GM19395 (cell line): ENCODE measurements around the gene PTPRQ.

Experiments used
- ATAC-seq: cut with Tn5 transposase; IDR thresholded peaks from one replicate; pipeline ENCODE4 v1.9.1; 2021; ENCODE audit warnings: mild to moderate bottlenecking, moderate library complexity; ENCODE audit not compliant: unreplicated experiment

PTPRQ gene

GRCh38 chr12:80698256-80698655 is 254.2 kb downstream of the PTPRQ start:
- ATAC-seq = no peak

DNA sequence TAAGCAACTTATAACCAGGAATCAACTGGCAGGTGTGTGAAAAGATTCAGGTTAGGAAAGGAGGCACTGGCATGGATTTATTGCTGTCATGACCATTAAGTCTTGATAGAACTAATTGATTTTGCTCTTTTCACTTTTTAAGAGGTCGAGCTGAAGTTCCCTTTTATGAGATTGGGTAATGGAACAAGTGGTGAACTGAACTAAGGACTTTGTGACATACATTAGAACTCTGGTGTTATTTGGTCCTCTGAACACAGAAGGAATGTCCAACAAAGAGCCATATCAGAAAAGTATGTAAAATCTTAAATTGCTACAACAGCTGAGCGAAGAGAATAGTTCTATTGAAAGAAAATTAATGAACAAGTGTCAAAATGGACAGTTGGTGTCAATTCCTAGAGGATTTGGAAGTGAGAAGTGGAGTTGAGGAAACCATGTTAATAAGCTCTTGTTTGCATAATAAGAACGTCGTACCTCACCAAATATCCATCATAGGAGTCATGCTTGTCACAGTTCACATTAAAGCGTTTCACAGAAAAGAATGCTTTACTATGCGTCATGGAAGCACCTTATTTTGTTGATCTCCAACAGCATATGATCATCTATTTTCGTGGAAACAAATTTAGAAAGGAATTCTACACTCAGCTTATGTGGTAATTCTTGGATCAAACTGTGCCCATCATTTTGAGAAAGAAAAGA is 255.0 kb downstream of the PTPRQ start:
- no peak for ATAC-seq

DNA sequence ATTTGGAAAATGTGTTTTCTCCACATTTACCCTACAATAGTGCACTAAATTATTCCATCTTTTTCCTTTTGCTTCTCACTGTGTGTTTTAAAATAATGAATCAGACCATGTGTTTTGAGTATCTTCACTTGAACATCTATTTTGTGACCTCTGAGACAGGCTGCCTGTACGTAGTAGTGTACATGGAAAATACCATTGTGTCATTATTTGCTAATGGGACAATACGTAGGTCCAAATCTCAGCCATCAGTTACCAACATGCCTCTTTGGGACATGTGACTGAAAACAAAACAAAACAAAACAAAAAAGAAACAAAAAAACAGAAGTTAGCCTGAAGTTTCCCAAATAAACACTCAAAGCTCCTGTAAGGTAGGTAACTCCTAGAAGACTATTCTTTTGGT is 256.3 kb downstream of the PTPRQ start:
- no peak for ATAC-seq

DNA sequence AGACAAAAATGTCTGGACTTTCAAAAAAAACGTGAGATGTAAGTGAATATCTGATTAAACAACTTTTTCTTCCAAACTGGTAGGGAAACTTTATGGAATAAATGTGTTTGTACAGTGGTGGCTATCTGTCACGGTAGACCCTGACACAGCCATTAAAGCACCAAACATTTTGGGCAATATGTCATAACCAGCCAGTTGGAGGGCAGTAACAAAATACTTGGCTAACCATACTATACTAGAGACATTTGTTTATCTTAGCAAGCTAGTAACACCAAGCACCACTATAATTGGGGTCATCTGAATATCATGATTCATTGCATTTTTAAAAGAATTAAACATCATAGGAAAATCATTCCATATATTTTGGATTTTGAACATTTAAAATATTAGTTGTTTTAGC is 257.4 kb downstream of the PTPRQ start:
- no peak for ATAC-seq

- peak; percentile 91 for ATAC-seq
These were observed 259.1 kb downstream of the PTPRQ start for GRCh38 chr12:80702889-80703805.

DNA sequence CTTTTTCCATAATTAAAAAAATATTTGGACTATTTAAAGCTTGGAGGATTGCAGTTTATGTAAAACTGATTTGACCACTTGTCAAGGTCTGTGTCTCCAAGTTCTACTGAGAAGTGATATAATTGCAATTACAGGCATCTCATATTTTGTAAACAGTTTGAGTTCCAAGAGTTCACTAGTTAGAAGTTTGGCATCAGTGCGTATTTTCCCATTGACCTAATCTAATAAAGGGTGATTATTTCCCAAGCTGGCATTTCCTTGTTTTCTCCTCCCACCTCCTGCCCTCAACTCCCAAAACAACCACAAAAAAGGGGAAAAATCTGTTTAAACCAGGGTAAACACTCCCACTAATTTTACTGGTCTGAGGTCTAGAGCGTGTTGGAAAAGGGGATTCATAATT is 260.4 kb downstream of the PTPRQ start:
- no peak for ATAC-seq

DNA sequence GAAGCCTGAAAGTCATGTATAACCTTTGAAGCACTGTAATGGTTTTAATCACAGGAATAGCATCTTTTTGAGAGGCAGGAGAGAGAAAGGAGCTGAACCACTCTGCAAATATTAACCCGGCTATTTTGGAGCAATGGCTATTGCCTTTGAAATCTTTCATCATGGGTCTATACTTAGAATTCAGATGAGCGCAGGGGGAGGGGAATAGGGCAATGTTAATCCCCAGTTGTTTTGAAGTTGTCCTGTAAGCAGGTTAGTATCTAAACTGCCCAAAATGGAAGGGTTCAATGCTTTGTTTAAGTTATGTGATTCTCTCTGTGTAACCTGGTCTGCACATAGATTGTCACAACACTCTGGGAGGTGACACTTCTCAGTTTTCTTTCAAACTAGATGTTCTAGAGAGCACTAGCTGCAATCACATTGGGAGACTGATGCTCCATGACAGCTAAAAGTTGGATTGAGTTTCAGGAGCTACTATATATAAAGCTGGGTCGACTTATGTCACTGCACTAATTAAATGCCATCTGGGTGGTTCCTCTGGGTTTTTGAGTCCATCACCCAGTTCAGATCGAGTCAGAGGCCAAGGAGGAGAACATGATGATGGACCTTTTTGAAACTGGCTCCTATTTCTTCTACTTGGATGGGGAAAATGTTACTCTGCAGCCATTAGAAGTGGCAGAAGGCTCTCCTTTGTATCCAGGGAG is 263.2 kb downstream of the PTPRQ start, which contains the start of gene MYF6:
Gene MYF6 (plus strand): TSS at position 509 of the 704 bp plus-strand sequence. CDS start 86 bp downstream, at position 595.
- no peak for ATAC-seq

DNA sequence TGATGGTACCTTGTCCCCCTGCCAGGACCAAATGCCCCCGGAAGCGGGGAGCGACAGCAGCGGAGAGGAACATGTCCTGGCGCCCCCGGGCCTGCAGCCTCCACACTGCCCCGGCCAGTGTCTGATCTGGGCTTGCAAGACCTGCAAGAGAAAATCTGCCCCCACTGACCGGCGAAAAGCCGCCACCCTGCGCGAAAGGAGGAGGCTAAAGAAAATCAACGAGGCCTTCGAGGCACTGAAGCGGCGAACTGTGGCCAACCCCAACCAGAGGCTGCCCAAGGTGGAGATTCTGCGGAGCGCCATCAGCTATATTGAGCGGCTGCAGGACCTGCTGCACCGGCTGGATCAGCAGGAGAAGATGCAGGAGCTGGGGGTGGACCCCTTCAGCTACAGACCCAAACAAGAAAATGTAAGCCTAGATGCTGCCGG is 263.8 kb downstream of the PTPRQ start:
- ATAC-seq = peak; percentile 7

GRCh38 chr12:80708259-80708974 is 264.4 kb downstream of the PTPRQ start:
- ATAC-seq = peak; percentile 40

DNA sequence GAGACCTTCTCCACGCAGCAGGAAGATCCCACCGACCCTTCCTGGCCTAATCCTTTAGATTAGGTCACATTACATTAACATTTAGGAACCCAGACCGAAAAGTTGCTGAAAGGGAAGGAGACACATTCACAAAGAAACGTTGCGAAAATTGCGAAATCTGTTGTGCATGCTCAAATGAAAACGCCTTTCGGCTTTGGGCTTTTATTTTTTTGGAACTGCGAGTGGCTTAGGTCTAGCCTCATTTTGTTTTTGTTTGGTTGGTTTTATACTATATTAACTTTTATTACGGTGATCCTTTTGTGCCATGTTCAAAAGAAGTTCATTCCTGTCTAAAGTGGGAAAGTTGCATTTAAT is 264.9 kb downstream of the PTPRQ start:
- ATAC-seq = no peak

DNA sequence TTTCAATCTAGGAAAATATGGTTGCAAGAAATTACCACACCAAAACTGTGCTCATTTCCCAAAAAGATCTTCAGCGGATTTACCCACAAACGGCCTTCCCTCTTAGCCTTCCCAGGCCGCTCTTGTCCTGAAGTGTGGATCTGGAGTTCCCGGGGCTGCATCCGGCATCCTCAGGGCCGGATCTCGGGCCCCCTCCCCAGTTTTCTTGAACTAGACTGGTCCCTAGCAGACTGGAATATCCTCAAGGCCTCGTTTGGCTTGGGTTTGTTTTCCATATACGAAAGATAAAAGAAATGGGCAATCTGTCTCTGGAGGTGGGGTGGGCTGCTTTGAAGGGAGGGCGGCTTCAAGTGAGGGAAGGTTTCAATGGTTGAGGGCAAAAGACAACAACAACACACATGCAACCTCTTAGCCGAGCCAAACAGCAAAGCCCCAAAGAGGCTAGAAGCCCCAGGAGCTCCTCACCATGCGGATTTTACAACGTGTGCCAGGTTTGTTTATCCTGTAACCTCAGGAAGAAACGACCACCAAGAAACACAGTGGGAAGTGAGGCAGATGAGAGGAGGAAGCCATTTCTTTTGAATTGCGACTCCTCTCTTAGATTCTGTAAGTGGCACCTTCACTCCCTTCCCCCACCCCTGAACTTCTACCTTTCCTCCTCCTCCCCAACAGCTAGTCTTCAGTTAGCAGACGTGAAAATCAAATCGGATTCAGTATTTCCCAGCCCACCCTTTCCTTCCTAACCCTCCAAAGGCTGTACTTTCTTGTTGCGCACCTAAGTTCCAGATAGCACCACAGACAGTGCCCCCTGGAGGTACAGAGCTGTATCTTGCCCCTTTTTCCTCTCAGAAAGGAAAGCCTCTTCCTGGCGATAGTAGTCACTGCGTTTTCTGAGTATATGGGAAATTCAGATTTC is 266.0 kb downstream of the PTPRQ start:
- ATAC-seq = peak; percentile 58

- ATAC-seq = peak; percentile 23
These were observed 266.9 kb downstream of the PTPRQ start for GRCh38 chr12:80710727-80711449.

DNA sequence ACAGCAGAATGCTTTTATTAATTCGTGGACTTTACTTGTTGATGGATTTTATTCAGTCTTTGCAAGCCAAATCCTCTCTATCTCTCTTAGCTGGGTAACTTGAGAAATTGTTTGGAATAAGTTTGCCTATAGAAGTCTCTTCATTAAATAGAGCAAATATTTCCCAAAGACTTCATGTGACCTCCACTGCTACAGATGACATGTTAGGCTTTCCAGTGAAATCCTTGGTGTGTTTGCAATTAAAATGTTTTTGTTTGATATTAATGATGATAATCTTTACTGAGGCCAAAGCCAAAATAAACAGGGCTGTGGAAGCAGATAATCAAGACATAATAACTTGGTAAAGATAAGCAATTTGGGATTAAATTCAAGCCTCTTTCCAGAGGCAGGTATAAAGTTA is 267.8 kb downstream of the PTPRQ start:
- no peak for ATAC-seq

DNA sequence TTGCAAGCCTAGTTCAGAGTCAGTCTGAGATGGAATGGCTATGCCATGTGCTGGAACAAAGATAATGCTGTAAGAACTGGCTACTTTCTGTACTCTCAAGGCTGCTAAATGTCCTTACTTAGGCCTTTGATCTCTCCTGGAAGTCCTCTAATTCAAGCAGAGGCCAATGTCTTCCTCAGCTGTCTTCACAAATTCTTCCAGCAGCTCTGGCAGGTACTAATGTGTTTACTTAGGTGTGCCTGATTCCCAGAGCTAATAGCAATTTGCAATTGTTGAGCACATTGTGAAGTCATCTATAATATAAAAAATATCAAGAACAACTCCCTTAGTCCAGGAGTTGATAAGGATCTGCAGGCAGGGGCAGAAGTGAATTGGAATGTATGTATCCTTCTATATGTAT is 268.8 kb downstream of the PTPRQ start:
- ATAC-seq = no peak

- ATAC-seq = no peak
These were observed 269.4 kb downstream of the PTPRQ start for GRCh38 chr12:80713419-80713818.

DNA sequence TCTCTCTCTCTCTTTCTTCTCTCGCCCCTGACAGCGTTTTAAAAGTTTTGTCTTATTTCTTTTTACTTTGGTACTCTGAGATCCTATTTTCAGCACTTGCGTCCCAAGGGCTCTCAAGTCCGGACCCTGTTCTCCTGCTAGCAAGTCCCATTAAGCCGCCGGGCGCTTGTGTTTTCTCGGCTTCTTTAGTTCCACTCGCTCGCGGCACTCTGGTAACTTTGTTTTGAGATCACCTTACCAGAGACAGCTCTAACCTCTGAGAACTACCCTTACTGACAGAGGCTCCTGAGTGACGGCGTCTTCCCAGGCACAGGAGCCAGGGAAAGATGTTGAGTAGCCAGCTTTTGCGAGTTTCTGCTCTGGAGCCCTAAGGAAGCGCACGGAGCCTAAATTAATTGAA is 270.0 kb downstream of the PTPRQ start:
- no peak for ATAC-seq

- ATAC-seq = no peak
These were observed 270.8 kb downstream of the PTPRQ start for GRCh38 chr12:80714846-80715245.

DNA sequence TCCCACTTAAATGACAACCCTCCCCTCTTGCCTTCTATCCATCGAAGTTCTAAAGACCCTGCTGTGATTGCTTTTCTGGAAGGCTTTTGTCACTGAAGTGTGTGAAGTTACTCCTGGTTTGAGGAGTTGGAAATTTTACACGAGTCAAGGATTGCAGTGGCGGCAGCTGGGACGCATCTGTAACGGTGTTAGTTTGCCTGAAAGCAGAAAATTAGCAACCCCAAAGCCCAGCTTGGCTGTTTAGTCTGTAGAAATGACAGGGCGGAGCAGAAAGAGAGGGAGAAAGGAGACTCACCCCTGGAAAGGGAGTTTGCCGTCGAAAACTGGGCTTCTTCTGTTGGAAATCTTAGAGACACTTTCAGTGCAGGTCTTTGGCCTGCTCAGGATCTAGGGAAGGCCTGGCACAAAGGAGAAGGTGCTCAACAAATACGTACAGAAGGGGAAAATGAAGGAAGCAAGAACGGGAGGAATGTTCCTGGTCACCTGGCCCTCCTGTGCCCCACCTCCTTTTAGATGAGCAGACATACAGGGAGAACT is 271.7 kb downstream of the PTPRQ start:
- ATAC-seq = no peak
